Adrenal gland (tissue), 12 donors: ENCODE measurements around the gene UBE3C. TPM values are rescaled to one million over a fixed set of nuclear protein-coding genes. Genes with fewer than 3 reads are reported as not detected.

Source experiments
- DNase-seq, 7 donors: peaks; one replicate each; pipeline ENCODE4 v3.0.0-alpha.2; 2019 to 2020
- H3K27ac ChIP-seq, 5 donors: fragments of 200-600 bp; sonication (generic) in 4 of 5; 1 replicate in 3 of 5; 2 replicates in 2 of 5; pipeline versions ENCODE4 v1.5.1 to v1.8.0; 2016 to 2020; ENCODE audit warnings: mild to moderate bottlenecking in 1 of 5
- H3K27me3 ChIP-seq: fragments of 200-600 bp; 2 replicates; pipeline ENCODE4 v1.8.0; 2021
- H3K36me3 ChIP-seq, 2 donors: fragments of 200-600 bp; replicated peaks in 1 of 2; 1 replicate in 1 of 2; 2 replicates in 1 of 2; pipeline versions ENCODE4 v1.5.1 to v1.8.0; 2018 to 2022
- H3K4me1 ChIP-seq, 2 donors: fragments of 200-600 bp; replicated peaks in 1 of 2; 1 replicate in 1 of 2; 2 replicates in 1 of 2; pipeline versions ENCODE4 v1.5.1 to v1.8.0; 2018 to 2021
- H3K4me3 ChIP-seq, 4 donors: fragments of 200-600 bp; sonication (generic) in 3 of 4; one replicate each; pipeline ENCODE4 v1.5.1; 2016 to 2018
- H3K9me3 ChIP-seq, 3 donors: fragments of 200-600 bp; sonication (generic) in 1 of 3; replicated peaks in 1 of 3; 1 replicate in 2 of 3; 2 replicates in 1 of 3; pipeline versions ENCODE4 v1.5.1 to v1.8.0; 2016 to 2021
- CTCF ChIP-seq, 6 experiments: fragments of 450-650 bp in 4 of 6; fragments of 200-600 bp in 2 of 6; sonication (generic) in 1 of 6; IDR thresholded peaks; 1 replicate in 5 of 6; 2 replicates in 1 of 6; pipeline versions ENCODE4 v1.5.1 to v1.8.0; 2016 to 2021; ENCODE audit warnings: antibody characterized with exemption in 6 of 6, mild to moderate bottlenecking in 2 of 6, moderate library complexity in 1 of 6
- POLR2A ChIP-seq, 2 donors: fragments of 450-650 bp; IDR thresholded peaks; one replicate each; pipeline ENCODE4 v1.6.1; 2017; ENCODE audit warnings: antibody characterized with exemption in 2 of 2, mild to moderate bottlenecking in 2 of 2, moderate library complexity in 1 of 2
- WGBS, 4 donors: extraction: QIAGEN DNeasy Blood & Tissue Kit in 2 of 4; methylation state at CpG; one replicate each; pipeline versions ENCODE4 v1.1.5 to v1.1.7; 2013 to 2017; 5-methylcytosine and 5-hydroxymethylcytosine counted together
- intact Hi-C, 2 donors: fragments of 100-400 bp; cut with DNase I; formaldehyde crosslinking; loops; one replicate each; pipeline versions ENCODE4 v1.14.1 to v1.15.0; 2022 to 2023
- polyA plus RNA-seq, 3 donors: library from polyadenylated mRNA; stranded (reverse); fragments of 200-250 nt in 2 of 3; fragments of 350-450 nt in 1 of 3; fragmentation: Illumina TruSeq in 1 of 3; extraction: RNeasy Lipid Tissue Mini Kit (QIAGEN cat#74804) in 1 of 3; gene quantifications; one replicate each; pipeline ENCODE4 v1.2.3, GENCODE V29; 2013 to 2014
- total RNA-seq, 9 donors: library from RNA; depleted of rRNA in 4 of 9; stranded (reverse); fragments of >200 nt in 4 of 9; fragments of 120-200 nt in 1 of 9; fragmentation: NEBNext Ultra II Directional in 1 of 9; extraction: Animal tissue kit (Norgen Biotek cat#: 25700) in 1 of 9; gene quantifications; one replicate each; pipeline versions ENCODE4 v1.1.0 to v1.2.4, GENCODE V29; 2013 to 2023
- donor health status: healthy with polysubstance abuse.
- donor health status: Bipolar disorder and iron deficiency.
- donor health status: DM: yes; HTN: yes; CAD: no.
- donor health status: DM: no; HTN: no; CAD: no.
- donor health status: DM: no; HTN: no; CAD: no.
- donor health status: DM: yes; HTN: yes; CAD: no.

Gene UBE3C
- total and polyA plus RNA-seq, 12 donors: 11.7 to 58.1 (median 46.2) TPM

GRCh38 chr7:157117796-157118195 is 20.9 kb upstream of the UBE3C start:
- no peak for DNase-seq
- Histone ChIP-seq H3K4me3 (no peak overlapping the region), H3K27ac (no peak overlapping the region), H3K9me3 (no peaks in the 10 kb centered on the region), H3K27me3 (no peaks in the 10 kb centered on the region), H3K4me1 (no peaks in the 10 kb centered on the region), H3K36me3 (no peaks in the 10 kb centered on the region)
- TF ChIP-seq CTCF (IDR thresholded peaks at IDR 0.05): no peak
- TF ChIP-seq POLR2A (IDR thresholded peaks at IDR 0.05): no peak
- 91 to 98% (median 94%) methylated on average over 2 of the region's 2 CpGs for WGBS, 4 donors
- intact Hi-C loops: no loop called here

GRCh38 chr7:157120181-157120580 is 18.5 kb upstream of the UBE3C start:
- no peak overlapping the region for H3K27ac ChIP-seq
- H3K4me3 ChIP-seq: no peak overlapping the region
- intact Hi-C loops: no loop called here
- H3K4me1 ChIP-seq: no peaks in the 10 kb centered on the region
- no peaks in the 10 kb centered on the region for H3K9me3 ChIP-seq
- no peaks in the 10 kb centered on the region for H3K27me3 ChIP-seq
- DNase-seq: peak in 1 of 7 donors; percentile 29
- WGBS, 4 donors: 80 to 91% (median 87%) methylated on average over 3 to 14 of the region's 14 CpGs
- TF ChIP-seq CTCF (IDR thresholded peaks at IDR 0.05) (no peak), POLR2A (IDR thresholded peaks at IDR 0.05) (no peak)
- no peaks in the 10 kb centered on the region for H3K36me3 ChIP-seq

GRCh38 chr7:157121184-157121715 is 17.5 kb upstream of the UBE3C start:
- Histone ChIP-seq H3K27me3 (no peaks in the 10 kb centered on the region), H3K4me1 (no peaks in the 10 kb centered on the region), H3K36me3 (no peaks in the 10 kb centered on the region), H3K27ac (no peak overlapping the region), H3K9me3 (no peaks in the 10 kb centered on the region), H3K4me3 (no peak overlapping the region)
- intact Hi-C loops: no loop called here
- DNase-seq: peak in 1 of 7 donors; percentile 11
- 88 to 95% (median 91%) methylated on average over 12 to 18 of the region's 18 CpGs for WGBS, 4 donors
- TF ChIP-seq CTCF (IDR thresholded peaks at IDR 0.05): no peak
- no peak for TF ChIP-seq POLR2A (IDR thresholded peaks at IDR 0.05)

GRCh38 chr7:157122800-157123495 is 15.8 kb upstream of the UBE3C start:
- WGBS, 4 donors: 85 to 95% (median 87%) methylated on average over 9 to 12 of the region's 12 CpGs
- Histone ChIP-seq H3K27ac (no peak overlapping the region), H3K36me3 (no peaks in the 10 kb centered on the region), H3K4me1 (no peaks in the 10 kb centered on the region), H3K27me3 (no peaks in the 10 kb centered on the region), H3K4me3 (no peak overlapping the region), H3K9me3 (no peaks in the 10 kb centered on the region)
- TF ChIP-seq CTCF (IDR thresholded peaks at IDR 0.05): no peak
- no peak for TF ChIP-seq POLR2A (IDR thresholded peaks at IDR 0.05)
- peak in 1 of 7 donors; percentile 34 for DNase-seq
- intact Hi-C loops: no loop called here
